LNCaP clone FGC (cell line): ENCODE measurements around the gene ANGPTL2.

Source experiments
- DNase-seq: peaks from one replicate; pipeline ENCODE4 v3.0.0-alpha.2; 2011; ENCODE audit warnings: low read depth
- H3K4me3 ChIP-seq: 2 replicates; pipeline ENCODE4 v1.5.1; 2011; ENCODE audit warnings: mild to moderate bottlenecking, low read depth, low read length, control low read depth
- TF ChIP-seq, protein P1 (sequence below): IDR thresholded peaks from 2 replicates; pipeline ENCODE4 v1.5.1; 2012; ENCODE audit warnings: mild to moderate bottlenecking; ENCODE audit not compliant: control insufficient read depth, insufficient read depth; ENCODE audit errors: extremely low read depth

Gene ANGPTL2

DNA sequence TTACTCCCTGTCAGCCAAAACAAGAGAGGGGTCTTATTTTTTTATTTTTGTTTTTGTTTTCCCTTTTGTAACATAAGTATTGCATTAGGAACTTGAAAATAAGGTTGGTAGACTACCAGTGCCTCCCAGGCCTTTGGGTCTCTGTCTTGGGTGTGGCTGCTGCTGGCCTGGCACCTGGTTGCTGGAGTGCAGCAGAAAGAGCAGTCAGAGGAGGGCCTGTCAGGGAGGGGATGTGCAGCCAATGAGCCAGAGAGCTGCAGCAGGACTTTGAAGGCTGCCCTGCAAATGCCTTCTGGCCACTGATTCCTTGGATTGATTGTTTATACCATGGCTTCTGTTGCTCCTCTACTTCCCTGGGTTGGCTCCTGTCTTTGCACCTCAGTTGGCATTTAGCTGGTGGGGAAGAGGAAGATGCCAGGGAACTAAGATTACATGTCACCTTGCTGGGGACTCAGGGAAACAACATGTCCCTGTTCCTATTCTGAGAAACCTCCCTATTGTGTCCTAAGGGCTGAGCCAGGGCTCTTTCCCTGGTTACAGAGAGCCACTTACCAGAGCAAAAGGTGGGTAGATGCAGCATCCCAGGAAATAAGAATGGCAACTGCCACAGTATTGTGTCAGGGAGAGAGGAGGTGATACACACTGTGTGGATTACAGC lies 66.6 kb downstream of the ANGPTL2 start:
- TF ChIP-seq, protein P1, sequence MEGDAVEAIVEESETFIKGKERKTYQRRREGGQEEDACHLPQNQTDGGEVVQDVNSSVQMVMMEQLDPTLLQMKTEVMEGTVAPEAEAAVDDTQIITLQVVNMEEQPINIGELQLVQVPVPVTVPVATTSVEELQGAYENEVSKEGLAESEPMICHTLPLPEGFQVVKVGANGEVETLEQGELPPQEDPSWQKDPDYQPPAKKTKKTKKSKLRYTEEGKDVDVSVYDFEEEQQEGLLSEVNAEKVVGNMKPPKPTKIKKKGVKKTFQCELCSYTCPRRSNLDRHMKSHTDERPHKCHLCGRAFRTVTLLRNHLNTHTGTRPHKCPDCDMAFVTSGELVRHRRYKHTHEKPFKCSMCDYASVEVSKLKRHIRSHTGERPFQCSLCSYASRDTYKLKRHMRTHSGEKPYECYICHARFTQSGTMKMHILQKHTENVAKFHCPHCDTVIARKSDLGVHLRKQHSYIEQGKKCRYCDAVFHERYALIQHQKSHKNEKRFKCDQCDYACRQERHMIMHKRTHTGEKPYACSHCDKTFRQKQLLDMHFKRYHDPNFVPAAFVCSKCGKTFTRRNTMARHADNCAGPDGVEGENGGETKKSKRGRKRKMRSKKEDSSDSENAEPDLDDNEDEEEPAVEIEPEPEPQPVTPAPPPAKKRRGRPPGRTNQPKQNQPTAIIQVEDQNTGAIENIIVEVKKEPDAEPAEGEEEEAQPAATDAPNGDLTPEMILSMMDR: no peak
- no peak overlapping the region for H3K4me3 ChIP-seq
- no peak for DNase-seq

DNA sequence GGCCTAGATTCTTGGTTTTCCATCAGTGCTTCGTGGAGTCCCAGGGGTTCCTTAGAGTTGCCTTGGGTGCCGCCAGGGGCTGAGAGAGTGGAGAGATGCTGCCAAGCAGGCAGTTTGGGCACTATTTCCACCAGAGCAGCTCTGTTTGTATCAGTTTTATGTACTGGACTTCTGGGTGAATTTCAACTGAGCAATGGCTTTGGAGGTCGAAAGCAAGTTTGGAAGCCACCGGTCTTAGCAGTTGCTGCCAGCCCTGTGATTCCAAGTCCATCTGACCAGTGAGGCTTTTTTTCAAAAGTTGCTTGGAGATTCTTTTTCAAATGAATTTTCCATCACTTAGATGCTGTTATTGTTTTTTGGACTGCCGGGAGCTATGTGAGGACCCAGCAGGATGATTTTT lies 68.5 kb downstream of the ANGPTL2 start:
- TF ChIP-seq, protein P1: no peak
- no peak overlapping the region for H3K4me3 ChIP-seq
- DNase-seq: no peak

DNA sequence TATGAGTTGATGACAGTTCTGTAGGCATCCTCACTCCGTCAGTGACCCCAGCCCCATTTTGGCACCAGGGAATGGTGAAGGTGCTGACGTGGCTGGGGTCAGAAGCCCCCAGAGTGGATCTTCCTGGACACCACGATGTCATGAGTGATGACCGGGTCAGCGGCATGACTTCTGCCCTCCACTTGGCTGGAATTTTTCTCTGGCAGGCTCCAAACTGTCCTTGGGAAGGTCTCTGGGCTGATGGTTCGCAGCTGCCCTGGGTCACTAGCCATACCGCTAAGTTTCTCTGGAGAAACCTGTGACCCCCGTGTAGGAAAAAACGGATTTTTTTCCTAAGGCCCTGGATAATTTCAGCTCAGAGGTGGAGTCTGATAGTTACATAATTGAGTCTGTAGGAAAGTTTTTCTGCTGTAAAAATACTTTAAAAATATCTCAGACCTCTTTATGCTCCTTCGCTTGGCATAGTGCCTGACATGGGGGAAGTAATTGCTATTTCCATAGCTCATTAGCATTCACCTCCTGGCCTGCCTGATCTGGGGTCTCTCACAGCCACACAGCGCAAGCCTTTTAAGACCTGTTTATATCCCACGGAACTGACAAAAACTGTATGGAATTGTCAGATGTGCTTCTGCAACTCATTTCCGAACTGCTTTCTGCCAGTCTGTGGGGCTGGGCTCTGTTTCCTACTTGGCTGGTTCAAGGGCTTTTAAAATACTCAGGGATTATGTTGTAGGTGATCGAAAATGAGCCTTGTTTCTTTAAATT lies 69.2 kb downstream of the ANGPTL2 start:
- TF ChIP-seq, protein P1: no peak

DNA sequence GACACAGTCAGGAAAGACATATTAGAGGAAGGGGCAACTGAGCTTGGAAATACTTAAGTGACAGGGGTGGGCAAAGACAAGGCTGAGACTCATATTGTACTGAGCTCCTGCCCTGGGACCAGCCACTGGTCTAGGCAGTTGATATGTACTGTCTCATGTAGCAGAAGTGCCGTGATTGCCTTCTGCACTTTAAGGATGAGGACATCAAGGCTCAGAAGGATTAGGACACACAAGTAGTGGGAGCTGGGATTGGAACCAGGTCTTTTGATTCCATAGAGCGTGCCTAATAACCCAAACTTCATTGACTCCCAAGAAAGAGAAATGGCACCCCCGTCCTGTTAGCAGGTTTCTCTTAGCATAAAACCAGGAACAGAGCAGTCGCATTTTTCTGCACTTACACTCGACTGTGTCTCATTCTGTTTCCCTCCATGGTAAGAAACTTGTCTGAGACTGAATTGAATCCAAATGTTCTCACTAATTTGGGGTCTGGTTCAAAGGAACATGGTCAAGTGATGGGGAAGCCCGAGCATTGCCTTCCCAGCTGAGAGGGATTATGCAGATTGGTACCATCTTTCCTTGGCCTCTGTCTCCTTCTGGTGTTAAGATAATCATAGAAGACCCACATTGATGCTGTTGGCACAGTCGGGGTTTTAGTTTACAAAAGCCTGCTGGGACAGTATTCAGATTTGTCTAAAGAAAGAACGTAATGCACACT lies 70.4 kb downstream of the ANGPTL2 start:
- TF ChIP-seq, protein P1: no peak
- no peak overlapping the region for H3K4me3 ChIP-seq
- no peak for DNase-seq

More for the DNA sequence above, 69.2 kb downstream of the ANGPTL2 start:
- no peak for DNase-seq
- H3K4me3 ChIP-seq: no peak overlapping the region

DNA sequence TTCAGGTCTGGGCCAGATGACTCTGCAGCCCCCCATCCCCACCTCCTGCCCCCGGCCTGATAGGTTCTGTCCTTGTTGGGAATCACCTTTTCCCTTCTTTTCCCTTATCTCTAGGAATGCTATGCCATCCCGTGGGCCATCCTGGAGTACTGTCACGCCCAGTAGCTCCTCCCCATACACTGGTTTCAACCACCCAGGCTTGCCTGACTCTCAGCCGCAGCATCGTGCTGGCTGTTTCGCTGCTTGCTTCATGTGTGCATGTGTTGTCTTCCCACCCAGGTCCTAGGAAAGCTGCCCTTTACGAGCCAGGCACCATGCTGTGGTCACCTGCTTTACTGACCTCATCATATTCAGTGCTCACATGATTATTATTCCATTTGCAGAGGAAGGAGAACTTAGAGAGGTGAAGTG lies 71.8 kb downstream of the ANGPTL2 start:
- TF ChIP-seq, protein P1: no peak
- no peak overlapping the region for H3K4me3 ChIP-seq
- DNase-seq: no peak

DNA sequence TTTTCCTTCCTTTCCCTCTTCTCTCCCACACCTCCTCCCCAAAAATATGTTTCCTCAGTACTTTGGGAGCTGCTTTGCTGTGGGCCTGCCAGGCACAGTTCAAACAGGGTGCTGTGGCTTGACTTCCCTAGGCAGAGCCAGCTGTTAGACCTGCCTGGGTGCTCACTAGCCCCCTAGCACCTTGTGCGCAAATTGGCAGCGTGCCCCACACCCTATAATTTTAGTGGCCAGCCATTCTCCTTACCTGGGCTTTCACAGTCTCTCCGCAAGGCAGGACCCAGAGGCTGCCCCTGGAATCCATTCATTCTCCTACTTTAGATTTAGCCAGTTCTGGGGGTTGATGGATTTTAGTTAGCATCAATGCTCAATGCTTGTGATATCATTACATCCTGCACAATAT lies 72.3 kb downstream of the ANGPTL2 start:
- TF ChIP-seq, protein P1: no peak
- H3K4me3 ChIP-seq: no peak overlapping the region
- DNase-seq: no peak
